ENCODE data around the gene PRSS27. TPM values are rescaled to one million over a fixed set of nuclear protein-coding genes. Genes with fewer than 3 reads are reported as not detected.

The PRSS27 gene
- total and polyA plus RNA-seq, 2 donors: 0.85 to 2.5 TPM

DNA sequence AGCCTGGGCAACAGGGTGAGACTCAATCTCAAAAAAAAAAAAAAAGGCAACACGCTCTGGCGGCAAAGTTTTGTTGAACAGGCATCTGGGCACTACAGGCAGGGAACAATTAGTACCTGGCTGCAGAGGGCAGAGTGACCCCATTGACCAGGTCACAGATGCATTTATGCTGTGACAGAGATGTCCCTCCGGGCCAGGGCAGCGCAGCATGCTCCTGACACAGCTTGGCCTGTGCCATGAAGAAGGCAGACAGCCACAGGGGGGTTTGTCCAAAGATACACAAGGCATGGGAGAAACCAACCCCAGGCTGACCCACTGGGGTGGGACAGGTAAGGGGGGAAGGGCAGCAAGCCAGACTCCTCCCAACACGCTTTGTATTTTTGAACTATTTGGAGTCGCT lies 24.7 kb upstream of the PRSS27 start:
- WGBS: 89% methylated on average over 6 of the region's 6 CpGs

DNA sequence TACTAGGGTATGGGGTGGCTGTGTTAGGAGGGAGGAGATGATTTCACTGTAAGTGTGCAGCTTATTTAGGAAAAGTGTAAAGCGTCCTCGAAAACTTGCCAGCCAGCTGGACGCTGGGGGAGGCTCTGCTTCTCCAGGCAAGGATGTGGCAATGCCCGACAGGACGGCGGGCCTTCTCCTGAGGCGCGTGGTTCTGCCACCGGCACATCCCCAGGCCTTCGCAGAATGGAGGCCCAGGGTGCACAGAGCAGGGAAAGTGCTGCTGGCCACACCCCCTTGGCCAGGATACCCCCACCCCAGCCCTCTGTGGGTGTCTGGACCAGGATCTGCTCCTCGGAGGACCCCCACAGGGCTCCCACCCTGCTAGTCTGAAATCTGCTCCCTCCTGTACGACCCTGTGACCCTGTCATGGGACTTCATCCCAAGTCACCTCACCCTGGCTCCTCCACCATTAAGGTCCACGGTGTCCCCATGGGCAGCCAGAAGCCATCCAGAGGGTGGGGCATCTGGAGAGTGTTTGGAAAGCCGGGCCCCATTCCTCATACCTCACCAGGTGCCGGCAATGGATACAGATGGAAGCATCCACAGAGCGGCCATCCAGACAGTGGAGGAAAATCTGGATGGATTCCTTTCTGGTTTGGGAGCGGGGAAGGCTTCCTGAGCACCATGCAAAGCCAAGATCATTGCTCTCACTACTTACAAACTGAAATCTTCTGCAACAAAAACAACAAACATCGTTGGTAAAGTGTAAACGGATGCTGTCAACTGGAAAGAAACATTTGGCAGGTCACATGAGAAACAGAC lies 23.2 kb upstream of the PRSS27 start:
- whole genome bisulfite sequencing: 88% methylated on average over 19 of the region's 19 CpGs
- no peak for DNase-seq (ENCODE audit: extremely low spot score)
- Histone ChIP-seq H3K27ac (ENCODE audit: low read depth) (no peak overlapping the region), H3K36me3 (ENCODE audit: insufficient read depth) (no peaks in the 10 kb centered on the region), H3K4me1 (ENCODE audit: insufficient read depth) (no peaks in the 10 kb centered on the region), H3K4me3 (ENCODE audit: low read depth, low read length) (no peak overlapping the region)

More for the DNA sequence above, 24.7 kb upstream of the PRSS27 start:
- H3K4me1 ChIP-seq (ENCODE audit: insufficient read depth): no peaks in the 10 kb centered on the region
- no peak for DNase-seq (ENCODE audit: extremely low spot score)
- H3K4me3 ChIP-seq (ENCODE audit: low read depth, low read length): no peak overlapping the region
- no peak overlapping the region for H3K27ac ChIP-seq (ENCODE audit: low read depth)
- no peaks in the 10 kb centered on the region for H3K36me3 ChIP-seq (ENCODE audit: insufficient read depth)

DNA sequence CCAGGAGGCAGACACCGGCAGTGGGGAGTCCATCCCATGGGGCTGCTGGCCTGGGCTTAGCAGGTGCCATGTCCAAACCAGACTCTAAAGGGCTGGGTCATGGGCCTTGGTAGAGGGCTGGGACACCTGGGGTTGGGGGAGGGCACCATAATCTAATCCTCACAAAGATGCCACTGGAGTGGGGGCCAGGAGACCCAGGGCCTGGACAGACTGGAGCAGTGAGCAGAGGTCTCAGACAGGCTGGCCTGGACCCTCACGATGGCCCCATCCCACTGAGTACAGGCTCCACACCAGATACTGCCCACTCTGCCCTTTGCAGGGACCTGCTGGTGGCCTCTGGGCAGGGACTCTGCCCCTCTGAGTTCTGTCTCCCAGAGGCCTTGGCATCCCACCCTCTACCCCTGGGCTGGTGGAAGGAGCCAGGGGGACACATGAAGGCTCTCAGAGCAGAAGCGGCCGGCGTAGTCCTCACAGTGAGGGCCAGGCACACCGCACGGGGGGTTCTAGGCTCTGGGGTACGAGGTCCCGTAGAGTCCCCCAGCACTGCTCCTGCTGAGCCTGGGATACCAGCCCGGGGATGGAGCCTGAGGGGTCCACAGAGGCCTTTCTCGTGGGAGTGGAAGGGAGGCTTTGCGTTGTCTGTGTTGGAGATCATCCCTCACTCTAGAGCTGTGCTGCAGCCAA lies 22.4 kb upstream of the PRSS27 start:
- WGBS: 93% methylated on average over 12 of the region's 12 CpGs
- Histone ChIP-seq H3K36me3 (ENCODE audit: insufficient read depth) (no peaks in the 10 kb centered on the region), H3K4me3 (ENCODE audit: low read depth, low read length) (no peak overlapping the region), H3K4me1 (ENCODE audit: insufficient read depth) (no peaks in the 10 kb centered on the region), H3K27ac (ENCODE audit: low read depth) (no peak overlapping the region)
- DNase-seq (ENCODE audit: extremely low spot score): no peak

DNA sequence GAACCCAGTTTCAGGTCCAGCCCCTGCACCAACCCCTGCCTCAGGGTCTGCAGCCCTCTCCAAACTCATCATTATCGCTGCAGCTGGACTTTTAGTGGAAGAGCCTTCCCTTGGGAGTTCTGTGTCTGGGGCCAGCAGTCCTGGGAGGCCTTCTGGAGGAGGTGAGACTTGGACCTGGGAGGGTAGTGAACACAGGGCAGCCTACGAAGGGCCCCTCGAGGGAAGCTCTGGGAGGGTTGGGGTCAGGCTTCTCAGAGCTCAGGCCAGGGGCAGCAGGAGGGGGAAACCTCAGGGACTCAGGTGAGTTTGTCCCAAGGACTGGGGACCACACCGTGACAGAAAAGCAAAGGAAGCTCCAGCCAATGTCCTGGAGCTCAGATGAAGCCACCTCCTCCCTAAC lies 21.1 kb upstream of the PRSS27 start:
- 88% methylated on average over 4 of the region's 4 CpGs for WGBS
- H3K36me3 ChIP-seq (ENCODE audit: insufficient read depth): no peaks in the 10 kb centered on the region
- no peak for DNase-seq (ENCODE audit: extremely low spot score)

DNA sequence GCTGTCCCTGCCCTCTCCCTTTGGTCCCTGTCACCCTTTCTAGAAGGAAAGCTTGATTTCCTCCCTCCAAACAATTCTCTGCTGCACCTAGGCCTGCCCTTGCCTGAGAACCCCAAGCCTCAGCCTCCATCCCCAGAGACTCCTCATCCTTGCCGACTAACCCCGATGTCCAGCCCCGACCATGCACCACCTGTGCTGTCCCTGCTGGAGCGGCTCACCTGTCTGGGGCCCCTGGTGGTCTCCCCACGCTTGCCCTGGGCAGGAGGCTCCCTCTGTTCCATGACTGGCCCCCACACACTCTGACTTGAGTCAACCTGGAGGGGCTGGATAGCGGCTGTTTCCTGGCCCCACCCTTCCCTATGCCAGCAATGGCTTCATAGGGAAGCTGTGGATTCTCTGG lies 20.5 kb upstream of the PRSS27 start:
- H3K36me3 ChIP-seq (ENCODE audit: insufficient read depth): no peaks in the 10 kb centered on the region
- DNase-seq (ENCODE audit: extremely low spot score): no peak
- no peaks in the 10 kb centered on the region for H3K4me1 ChIP-seq (ENCODE audit: insufficient read depth)
- no peak overlapping the region for H3K27ac ChIP-seq (ENCODE audit: low read depth)
- 87% methylated on average over 6 of the region's 6 CpGs for WGBS
- H3K4me3 ChIP-seq (ENCODE audit: low read depth, low read length): no peak overlapping the region

More for the DNA sequence above, 21.1 kb upstream of the PRSS27 start:
- no peak overlapping the region for H3K27ac ChIP-seq (ENCODE audit: low read depth)
- no peaks in the 10 kb centered on the region for H3K4me1 ChIP-seq (ENCODE audit: insufficient read depth)
- H3K4me3 ChIP-seq (ENCODE audit: low read depth, low read length): no peak overlapping the region

DNA sequence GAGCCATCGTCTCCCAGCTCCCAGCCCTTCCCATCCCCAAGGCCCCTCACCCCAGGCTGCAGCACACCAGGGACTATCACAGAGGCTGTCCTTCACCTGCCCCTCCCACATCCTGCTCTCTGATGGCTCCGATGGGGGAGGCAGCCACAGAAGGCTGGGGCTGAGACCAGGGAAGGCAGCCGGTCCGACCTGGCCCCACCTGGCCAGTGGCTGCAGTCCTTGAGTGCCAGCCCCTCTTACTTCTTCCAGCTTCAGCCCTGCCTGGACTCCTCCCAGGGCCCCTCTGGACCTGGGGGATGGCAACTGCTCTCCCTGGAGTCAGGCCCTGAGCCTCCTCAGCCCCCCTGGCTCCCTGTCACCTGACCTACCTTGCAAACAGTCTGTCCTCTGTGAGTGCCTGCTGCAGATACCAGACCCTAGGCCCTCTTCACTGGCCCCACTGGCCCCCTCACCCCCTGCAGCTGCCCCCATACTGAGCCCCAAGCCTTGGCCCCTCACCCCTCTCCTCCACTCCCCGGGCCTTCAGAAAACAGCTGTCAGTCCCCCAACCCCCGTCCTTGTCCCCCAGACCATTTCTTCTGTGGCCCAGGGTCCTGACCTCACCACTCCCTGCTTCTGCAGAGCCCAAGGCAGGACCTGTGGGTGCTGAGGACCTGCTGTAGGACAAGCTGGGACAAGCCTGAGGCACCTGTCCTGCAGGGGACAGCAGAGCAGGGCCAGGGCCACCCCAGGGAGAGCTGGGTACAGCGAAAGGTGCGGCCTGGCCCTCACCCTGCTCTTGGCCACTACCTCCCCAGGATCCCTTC lies 19.8 kb upstream of the PRSS27 start:
- no peaks in the 10 kb centered on the region for H3K4me1 ChIP-seq (ENCODE audit: insufficient read depth)
- H3K36me3 ChIP-seq (ENCODE audit: insufficient read depth): no peaks in the 10 kb centered on the region
- H3K4me3 ChIP-seq (ENCODE audit: low read depth, low read length): no peak overlapping the region
- DNase-seq (ENCODE audit: extremely low spot score): no peak
- H3K27ac ChIP-seq (ENCODE audit: low read depth): no peak overlapping the region
- 56% methylated on average over 8 of the region's 8 CpGs for WGBS

DNA sequence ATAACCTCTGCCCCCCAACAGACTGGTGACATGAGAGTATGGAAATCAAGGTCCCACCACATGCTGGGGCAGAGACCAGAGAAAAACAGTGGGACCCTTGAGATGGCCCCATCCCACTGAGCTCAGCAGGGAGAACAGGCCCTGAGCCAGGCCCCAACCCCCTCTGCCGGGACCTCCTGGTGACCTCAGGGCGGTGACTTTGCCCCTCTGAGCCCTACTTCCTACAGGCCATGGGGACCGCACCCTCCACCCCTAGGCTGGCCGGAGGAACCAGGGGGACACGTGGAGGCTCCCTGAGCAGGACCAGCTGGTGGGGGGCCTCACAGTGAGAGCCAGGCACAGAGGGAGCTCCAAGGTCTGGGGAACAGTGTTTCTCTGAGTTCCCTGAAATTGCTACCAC lies 18.6 kb upstream of the PRSS27 start:
- no peak for DNase-seq (ENCODE audit: extremely low spot score)
- no peak overlapping the region for H3K4me3 ChIP-seq (ENCODE audit: low read depth, low read length)
- H3K36me3 ChIP-seq (ENCODE audit: insufficient read depth): no peaks in the 10 kb centered on the region
- no peaks in the 10 kb centered on the region for H3K4me1 ChIP-seq (ENCODE audit: insufficient read depth)
- no peak overlapping the region for H3K27ac ChIP-seq (ENCODE audit: low read depth)
- 60% methylated on average over 5 of the region's 5 CpGs for WGBS

DNA sequence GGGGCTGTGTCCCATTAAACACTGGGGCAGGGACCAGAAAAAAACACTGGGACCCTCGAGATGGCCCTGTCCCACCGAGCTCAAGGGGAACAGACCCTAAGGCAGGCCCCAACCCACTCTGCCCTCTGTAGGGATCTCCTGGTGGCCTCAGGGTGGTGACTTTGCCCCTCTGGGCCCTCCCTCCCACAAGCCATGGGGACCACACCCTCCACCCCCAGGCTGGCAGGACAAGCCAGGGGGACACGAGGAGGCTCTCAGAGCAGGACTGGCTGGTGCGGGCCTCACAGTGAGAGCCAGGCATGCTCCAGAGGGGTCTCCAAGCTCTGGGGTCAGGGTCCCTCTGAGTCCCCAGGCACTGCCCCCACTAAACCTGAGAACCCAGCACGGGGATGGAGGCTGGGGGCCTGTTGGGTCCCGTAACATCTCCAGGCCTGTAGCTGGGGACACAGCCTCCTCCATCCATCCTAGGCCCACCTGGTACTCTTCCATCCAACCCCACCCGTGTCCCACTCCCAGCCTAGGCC lies 17.9 kb upstream of the PRSS27 start:
- Histone ChIP-seq H3K27ac (ENCODE audit: low read depth) (no peak overlapping the region), H3K4me3 (ENCODE audit: low read depth, low read length) (no peak overlapping the region), H3K4me1 (ENCODE audit: insufficient read depth) (no peaks in the 10 kb centered on the region), H3K36me3 (ENCODE audit: insufficient read depth) (no peaks in the 10 kb centered on the region)
- DNase-seq (ENCODE audit: extremely low spot score): no peak
- 73% methylated on average over 7 of the region's 7 CpGs for WGBS

DNA sequence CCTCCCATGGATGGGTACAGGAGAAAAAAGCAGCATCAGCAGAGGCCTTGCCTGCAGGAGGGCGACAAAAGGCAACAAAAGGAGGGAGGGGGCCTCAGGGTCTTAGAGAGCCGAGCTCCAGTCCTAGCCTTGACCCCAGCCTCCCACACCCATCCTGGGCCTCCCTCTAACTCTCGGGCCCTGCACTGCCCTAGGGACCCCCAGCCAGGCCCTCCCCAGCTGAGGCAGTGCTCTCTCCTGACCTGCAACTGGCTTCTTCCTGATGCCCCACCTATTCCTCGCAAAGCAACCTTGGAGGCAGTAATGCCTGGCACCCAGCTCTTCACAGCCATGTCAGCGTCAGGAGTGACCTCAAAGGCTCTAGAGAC lies 17.2 kb upstream of the PRSS27 start:
- Histone ChIP-seq H3K4me1 (ENCODE audit: insufficient read depth) (no peaks in the 10 kb centered on the region), H3K27ac (ENCODE audit: low read depth) (no peak overlapping the region)
- 80% methylated on average over 5 of the region's 5 CpGs for WGBS

DNA sequence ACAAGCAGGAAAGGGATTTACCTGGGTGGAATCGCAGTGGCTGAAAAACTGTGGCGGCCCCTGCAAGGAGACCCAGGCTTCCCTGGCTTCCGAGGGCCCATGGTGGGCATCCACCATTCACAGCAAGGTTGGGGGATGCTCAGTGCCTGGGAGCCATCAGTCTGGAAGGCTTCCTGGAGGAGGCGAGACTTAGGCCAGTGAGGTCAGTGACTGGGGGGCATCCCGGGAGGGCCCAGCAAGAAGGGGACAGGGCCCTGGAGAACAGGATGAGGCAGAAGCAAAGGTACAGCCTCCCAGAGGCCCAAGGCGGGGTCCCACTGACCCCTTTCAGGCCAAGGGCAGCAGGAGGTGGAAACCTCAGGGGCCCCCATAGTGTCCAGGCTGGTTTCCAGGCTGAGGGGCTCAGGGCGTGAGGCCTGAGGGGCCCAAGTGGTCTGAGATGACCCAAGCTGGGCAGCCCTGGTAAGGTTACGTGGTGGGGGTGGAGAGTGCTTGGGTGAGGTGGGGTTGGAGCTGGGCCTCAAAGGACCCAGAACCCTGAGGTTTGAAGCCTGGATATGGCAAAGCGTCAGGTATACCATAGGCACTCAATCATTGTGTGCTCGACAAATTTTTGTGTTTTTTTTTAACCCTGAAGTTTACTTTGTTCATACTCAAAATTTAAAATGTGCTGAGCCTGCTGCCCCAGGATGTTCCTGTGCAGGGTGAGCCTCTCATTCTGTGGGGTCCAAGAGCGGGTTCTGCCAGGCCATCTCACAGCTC lies 16.6 kb upstream of the PRSS27 start:
- H3K4me3 ChIP-seq (ENCODE audit: low read depth, low read length): no peak overlapping the region
- no peaks in the 10 kb centered on the region for H3K4me1 ChIP-seq (ENCODE audit: insufficient read depth)
- H3K27ac ChIP-seq (ENCODE audit: low read depth): no peak overlapping the region
- WGBS: 89% methylated on average over 11 of the region's 11 CpGs
- no peak for DNase-seq (ENCODE audit: extremely low spot score)
- no peaks in the 10 kb centered on the region for H3K36me3 ChIP-seq (ENCODE audit: insufficient read depth)

More for the DNA sequence above, 17.2 kb upstream of the PRSS27 start:
- H3K36me3 ChIP-seq (ENCODE audit: insufficient read depth): no peaks in the 10 kb centered on the region
- no peak for DNase-seq (ENCODE audit: extremely low spot score)
- no peak overlapping the region for H3K4me3 ChIP-seq (ENCODE audit: low read depth, low read length)

DNA sequence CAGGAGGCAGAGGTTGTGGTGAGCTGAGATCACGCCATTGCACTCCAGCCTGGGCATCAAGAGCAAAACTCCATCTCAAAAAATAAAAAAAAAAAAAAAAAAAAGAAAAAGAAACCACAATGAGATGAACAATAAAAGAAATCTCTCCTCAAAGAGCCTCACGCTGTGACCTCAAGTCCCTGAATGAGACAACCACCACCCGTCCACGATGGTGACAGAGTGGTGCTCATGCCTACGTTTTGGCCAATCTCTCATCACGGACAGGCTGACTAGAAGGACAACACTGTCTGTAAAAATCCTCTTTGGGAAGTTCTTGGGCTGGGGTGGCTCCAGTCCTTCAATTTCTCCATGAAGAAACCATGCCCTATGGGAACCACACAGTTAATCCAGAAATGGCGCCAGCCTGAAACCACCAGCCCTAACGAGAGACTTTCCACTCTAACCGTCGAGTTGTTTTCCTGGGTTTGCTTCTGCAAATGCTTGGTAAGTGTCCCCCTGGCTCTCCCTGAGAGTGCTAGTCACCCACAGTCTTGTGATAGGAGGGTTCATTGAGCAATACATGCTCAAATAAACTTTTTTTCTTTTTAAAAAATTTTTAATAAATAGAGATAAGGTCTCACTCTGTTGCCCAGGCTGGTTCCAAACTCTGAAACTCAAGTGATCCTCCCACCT lies 15.0 kb upstream of the PRSS27 start:
- no peak for DNase-seq (ENCODE audit: extremely low spot score)

DNA sequence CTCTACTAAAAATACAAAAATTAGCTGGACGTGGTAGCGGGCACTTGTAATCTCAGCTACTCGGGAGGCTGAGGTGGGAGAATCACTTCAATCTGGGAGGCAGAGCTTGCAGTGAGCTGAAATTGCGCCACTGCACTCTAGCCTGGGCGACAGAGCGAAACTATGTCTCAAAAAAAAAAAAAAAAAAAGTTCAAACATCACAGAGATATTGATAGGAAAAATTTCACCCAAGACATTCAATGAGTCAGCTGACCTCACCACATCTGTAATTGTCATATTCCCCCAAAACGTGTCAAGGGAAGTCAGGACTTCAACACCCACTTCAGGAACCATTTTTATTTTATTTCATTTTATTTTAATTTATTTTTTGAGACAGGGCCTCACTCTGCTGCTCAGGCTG lies 8.0 kb upstream of the PRSS27 start:
- Histone ChIP-seq H3K4me3 (ENCODE audit: low read depth, low read length) (no peak overlapping the region), H3K36me3 (ENCODE audit: insufficient read depth) (no peaks in the 10 kb centered on the region), H3K27ac (ENCODE audit: low read depth) (no peak overlapping the region), H3K4me1 (ENCODE audit: insufficient read depth) (no peaks in the 10 kb centered on the region)
- 83% methylated on average over 7 of the region's 7 CpGs for WGBS
- DNase-seq (ENCODE audit: extremely low spot score): no peak

More for the DNA sequence above, 15.0 kb upstream of the PRSS27 start:
- no peaks in the 10 kb centered on the region for H3K36me3 ChIP-seq (ENCODE audit: insufficient read depth)
- H3K27ac ChIP-seq (ENCODE audit: low read depth): no peak overlapping the region
- no peak overlapping the region for H3K4me3 ChIP-seq (ENCODE audit: low read depth, low read length)
- no peaks in the 10 kb centered on the region for H3K4me1 ChIP-seq (ENCODE audit: insufficient read depth)
- 79% methylated on average over 10 of the region's 10 CpGs for WGBS

Data from urinary bladder (tissue), 4 donors.